ENCODE measurements around the gene CCL18. TPM values are rescaled to one million over a fixed set of nuclear protein-coding genes. Genes with fewer than 3 reads are reported as not detected.

CCL18 gene
- total and polyA plus RNA-seq, 10 of the 15 experiments (the other 5 are each of a cell fraction or from before 2014, with no cell fraction given): 0.26 TPM; not detected in 9

DNA sequence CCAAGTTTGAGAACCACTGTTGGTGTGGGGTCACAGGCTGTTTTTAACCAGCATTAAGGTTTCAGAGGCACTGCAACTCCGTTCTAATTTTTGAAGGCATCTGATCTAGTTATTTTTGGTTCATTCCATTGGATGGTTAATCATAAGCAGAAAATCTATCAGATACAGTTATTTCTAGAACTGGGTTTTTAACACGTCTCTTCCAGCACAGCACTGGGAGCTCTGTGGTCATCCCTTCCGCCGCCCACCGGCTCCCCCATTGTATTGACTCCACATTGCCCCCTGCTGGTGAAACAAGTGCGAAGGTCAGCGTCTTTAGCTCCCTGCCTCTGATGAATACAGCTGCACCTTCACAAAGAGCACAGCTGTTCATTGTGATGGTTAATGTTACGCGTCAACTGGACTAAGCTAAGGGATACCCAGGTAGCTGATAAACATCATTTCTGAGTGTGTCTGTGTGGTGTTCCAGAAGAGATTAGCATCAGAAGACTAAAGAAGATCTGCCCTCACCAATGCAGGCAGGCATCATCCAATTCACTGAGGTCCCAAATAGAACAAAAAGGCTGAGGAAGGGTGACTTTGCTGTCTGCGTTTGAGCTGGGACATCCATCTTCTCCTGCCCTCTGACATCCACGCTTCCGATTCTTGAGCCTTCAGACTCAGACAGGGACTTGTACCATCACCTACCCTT lies 8.5 kb downstream of the CCL18 start (continued):
- no peak for TF ChIP-seq ZBTB40 (IDR thresholded peaks at IDR 0.05; ENCODE audit: borderline replicate concordance)
- no peak for TF ChIP-seq TARDBP (IDR thresholded peaks at IDR 0.05; ENCODE audit: borderline replicate concordance)
- TF ChIP-seq HDGF (IDR thresholded peaks at IDR 0.05): peak; percentile 79
- TF ChIP-seq, protein P1, sequence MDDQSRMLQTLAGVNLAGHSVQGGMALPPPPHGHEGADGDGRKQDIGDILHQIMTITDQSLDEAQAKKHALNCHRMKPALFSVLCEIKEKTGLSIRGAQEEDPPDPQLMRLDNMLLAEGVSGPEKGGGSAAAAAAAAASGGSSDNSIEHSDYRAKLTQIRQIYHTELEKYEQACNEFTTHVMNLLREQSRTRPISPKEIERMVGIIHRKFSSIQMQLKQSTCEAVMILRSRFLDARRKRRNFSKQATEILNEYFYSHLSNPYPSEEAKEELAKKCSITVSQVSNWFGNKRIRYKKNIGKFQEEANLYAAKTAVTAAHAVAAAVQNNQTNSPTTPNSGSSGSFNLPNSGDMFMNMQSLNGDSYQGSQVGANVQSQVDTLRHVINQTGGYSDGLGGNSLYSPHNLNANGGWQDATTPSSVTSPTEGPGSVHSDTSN (IDR thresholded peaks at IDR 0.05; ENCODE audit: insufficient replicate concordance, low read depth, low read length): no peak
- TF ChIP-seq SP1 (IDR thresholded peaks at IDR 0.05; ENCODE audit: low read depth, low read length): peak; percentile 15
- TF ChIP-seq KLF5 (IDR thresholded peaks at IDR 0.05; ENCODE audit: partially characterized antibody): no peak
- peak; percentile 85; the same call in 1 of the 2 replicates for TF ChIP-seq DPF2 (IDR thresholded peaks at IDR 0.05)
- peak; percentile 81; the same call in 1 of the 2 replicates for TF ChIP-seq CBFB (IDR thresholded peaks at IDR 0.05; ENCODE audit: low read depth)
- TF ChIP-seq PML (IDR thresholded peaks at IDR 0.05; ENCODE audit: low read length): no peak
- peak; percentile 69 to 82 (median 81) for TF ChIP-seq CTCF (IDR thresholded peaks at IDR 0.05 in 2 of 3, conservative IDR thresholded peaks at IDR 0.05 in 1 of 3; ENCODE audit: control insufficient read depth in 2 of 3, extremely low read depth in 1 of 3, insufficient read depth in 1 of 3, low read depth in 3 of 3, low read length in 3 of 3)

All from GM12878 (cell line).